ENCODE measurements around the gene PSMA7.
A peak's percentile ranks its signal among the peaks of the same experiment; 100 is the strongest.

The PSMA7 gene

DNA sequence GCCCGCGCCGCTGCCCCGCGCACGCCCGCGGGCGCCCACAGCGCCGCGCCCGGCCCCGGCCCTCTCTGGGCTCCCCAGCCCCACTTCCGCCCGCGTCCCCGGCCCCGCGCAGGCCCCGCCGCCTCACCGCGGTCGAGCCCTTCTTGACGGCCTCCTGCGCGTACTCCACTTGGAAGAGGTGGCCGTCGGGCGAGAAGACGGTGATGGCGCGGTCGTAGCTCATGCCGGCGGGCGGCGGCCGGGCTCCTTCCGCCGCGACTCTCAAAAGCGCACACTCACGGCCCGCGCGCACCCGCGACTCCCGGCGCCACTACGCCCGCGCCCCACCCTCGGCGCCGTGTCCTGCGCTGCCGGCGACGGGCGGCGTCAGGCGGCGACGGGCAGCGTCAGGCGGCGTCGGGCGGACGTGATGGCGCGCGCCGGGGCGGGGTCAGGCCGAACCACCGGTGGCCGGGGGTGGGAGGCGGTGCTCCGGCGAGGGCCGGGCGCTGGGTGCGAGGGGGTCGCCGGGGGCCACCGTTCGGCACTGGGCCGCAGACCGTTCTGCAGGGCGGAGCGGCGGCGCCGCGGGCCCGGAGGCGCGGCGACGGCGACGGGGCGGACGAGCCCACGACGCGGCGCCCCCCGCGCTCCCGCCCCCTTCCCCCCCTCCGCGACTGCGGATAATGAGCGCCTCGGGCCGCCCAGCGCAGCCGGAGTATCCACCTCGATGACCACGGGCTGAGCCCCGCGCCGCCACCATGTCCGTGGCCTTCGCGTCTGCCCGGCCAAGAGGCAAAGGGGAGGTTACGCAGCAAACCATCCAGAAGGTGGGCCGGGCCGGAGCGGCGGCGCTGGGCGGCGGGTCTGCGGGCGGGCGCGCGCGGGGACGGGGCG lies at the start of gene PSMA7, which contains the start of gene SS18L1:
TSS of gene PSMA7 (minus strand) at position 314 of the 876 bp plus-strand sequence. CDS start at position 223, 91 bp downstream.
TSS of gene SS18L1 (plus strand) at position 689 of the 876 bp plus-strand sequence. CDS start at position 741, 52 bp downstream.
- peak; percentile 91 for DNase-seq

DNA sequence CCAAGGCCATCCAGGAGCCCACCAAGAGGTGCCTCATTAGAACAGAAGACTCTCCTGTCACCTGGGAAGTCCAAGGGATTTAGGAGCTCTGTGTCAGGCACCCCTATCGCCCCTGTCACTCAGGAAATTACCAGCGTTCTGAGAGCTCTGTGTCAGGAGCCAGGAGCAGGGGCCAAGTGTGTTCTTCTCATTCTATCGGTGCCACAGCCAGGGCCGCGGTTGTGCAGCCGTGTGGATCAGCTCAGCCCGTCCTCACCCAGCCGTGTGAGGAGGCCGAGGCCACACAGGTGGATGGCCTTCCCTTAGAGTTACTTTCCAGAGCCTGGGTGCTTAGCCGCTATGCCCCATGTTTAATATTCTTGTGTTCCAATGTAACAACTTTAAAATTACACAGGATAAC lies 49.4 kb upstream of the PSMA7 start:
- no peak for DNase-seq

DNA sequence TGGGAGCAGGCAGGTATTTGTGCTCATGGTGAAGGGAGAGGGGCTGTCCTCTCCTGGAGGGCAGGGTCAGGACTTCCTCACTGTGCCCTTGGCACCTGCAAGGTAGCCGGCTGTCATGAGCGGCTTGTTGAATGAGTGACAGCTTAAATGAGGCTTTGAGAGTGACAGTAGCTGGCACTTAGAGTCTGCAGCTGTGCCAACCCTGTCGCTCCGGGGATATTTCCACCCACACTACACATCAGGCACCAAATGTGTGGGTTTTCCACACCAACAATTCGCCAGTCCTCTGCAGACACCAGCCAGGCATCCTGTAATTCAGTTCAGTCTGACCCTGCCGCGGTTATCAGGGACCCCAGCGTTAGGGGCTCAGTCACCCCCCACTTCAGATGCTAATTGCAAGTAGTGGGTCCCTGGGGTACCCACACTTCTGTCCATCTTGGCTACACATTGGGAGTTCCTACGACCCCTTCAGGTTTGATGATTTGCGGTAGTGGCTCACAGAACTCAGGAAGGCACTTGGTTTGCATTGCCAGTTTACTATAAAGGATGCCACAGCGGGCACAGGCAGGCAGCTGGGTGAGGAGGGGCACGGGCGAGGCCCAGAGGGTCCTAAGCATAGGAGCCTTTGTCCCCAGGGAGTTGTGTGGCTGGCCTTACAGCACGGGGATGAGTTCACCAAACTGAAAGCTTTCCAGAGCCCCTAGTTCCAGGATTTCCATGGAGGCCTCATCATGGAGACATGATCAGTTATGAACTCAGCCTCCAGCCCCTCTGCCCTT lies 48.8 kb upstream of the PSMA7 start:
- no peak for DNase-seq

DNA sequence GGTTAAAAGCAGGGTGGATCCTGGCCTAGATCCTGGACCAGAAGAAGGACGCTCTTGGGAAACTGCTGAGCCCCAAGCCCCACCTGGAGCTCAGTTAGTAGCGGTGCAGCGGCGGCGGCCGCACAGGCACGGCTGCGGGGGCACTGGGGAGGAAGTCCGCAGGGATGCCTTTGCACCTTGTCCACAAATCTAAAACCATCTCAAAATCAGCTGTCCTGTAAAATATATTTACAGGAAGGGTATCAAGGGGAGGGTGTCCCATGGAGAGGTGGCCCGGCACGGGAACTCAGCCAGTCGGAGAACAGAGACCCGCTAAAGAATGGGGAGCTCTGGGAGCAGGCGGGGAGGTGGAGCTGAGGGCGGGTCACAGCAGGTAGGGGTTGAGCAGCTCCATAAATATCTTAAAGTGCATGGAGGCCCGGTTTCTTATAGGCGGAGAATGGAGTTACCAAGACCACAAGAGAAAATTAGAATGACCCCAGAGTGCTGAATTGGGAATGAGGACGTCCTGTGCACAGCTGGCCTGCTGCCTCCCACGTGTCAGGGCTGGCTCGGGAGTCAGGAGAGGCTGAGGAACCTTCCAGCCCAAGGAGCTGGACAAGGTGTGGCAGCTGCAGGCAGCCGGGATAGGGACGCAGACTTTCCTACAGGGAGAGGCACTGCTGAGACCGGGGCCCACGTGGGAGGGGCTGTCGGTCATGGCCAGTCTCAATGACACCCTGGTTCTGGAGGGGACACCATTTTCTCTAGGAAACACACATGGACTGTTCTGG lies 47.6 kb upstream of the PSMA7 start:
- DNase-seq: no peak

DNA sequence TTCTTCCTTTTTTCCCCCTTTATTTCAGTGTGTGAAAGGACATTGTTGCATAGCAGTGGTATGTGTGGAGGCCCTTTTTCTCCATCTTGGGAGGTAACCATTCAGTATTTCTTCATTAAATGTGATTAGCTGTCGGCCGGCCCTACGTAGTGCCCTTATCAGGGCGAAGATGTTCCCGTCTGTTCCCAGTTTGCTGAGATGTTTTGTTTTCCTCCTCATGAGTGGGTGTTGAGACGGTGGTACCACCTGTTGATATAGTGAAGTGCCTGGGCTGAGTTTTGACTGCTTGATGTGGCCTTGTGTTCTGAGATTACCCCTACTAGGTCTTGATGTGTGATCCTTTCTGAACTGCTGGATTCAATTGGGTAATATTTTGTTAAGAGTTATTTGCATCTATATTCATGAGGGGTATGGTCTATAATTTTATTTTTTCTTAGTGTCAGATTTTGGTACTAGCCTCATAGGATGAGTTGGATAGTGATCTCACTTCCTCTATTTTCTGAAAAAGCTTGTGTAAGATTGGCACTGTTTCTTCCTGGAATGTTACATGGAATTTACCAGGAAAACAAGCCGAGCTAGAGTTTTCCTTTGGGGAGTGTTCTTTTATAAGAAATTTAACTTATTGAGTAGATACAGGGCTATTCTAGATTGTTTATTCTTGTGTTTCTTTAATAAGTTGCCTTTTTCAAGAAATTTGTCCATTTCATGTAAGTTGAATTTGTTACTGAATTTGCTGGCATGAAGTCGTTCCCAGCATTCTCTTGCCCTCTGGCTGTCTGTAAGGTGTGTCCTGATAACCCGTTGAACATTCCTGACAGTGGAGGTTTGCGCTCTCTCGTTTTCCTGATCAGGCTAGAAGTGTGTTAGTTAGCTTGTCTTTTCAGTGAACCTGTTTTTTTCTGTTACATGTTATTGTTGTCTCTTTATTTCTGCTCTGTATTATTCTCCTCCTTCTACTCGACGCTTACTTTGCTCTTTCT lies 44.0 kb upstream of the PSMA7 start:
- no peak for DNase-seq

DNA sequence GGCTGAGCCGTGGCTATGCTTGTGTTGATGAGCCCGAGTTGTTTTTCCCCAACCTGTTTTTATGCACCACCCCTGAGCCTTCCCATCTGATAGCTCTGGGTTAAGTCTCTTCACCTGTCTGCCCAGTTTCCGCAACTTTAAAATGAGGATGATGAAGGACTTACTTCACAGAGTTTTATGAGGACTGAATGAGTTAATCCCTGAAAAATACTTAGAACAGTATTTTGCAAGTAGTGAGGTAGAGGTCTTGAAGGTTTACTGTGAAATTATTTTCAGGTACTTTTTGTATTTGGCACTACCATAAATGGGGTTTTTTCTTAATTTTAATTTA lies 42.9 kb upstream of the PSMA7 start:
- DNase-seq: no peak

DNA sequence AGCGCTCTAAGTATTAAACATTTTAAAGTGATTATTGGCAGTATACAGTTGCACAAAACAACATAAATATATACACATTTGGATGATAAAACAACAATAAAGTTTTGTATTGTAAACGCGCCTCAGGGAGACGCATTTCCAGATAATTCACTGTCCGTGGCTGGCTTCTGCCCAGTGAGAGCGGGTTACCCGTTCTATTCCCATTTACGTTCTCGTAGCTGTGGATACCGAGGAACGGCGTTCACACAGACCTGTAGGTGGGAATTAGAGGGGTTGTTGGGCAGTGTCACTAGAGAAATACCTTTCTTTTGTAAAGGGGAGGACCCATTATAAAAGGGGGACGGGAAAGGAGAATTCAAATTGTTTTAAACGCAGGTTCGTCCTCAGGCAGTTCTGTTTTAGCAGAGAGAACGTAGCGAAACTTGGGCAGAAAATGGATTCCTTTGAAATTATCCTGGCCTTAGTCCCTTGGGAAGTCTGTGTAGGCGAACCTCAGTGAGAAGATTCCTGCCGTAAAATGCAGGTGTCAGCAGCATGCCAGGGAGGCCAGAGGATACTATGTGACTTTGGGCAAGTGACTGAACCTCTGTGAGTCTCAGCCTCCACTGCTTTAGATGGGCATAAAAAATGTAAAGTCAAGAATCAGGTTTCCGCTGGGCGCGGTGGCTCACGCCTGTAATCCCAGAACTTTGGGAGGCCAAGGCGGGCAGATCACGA lies 40.4 kb upstream of the PSMA7 start:
- no peak for DNase-seq

DNA sequence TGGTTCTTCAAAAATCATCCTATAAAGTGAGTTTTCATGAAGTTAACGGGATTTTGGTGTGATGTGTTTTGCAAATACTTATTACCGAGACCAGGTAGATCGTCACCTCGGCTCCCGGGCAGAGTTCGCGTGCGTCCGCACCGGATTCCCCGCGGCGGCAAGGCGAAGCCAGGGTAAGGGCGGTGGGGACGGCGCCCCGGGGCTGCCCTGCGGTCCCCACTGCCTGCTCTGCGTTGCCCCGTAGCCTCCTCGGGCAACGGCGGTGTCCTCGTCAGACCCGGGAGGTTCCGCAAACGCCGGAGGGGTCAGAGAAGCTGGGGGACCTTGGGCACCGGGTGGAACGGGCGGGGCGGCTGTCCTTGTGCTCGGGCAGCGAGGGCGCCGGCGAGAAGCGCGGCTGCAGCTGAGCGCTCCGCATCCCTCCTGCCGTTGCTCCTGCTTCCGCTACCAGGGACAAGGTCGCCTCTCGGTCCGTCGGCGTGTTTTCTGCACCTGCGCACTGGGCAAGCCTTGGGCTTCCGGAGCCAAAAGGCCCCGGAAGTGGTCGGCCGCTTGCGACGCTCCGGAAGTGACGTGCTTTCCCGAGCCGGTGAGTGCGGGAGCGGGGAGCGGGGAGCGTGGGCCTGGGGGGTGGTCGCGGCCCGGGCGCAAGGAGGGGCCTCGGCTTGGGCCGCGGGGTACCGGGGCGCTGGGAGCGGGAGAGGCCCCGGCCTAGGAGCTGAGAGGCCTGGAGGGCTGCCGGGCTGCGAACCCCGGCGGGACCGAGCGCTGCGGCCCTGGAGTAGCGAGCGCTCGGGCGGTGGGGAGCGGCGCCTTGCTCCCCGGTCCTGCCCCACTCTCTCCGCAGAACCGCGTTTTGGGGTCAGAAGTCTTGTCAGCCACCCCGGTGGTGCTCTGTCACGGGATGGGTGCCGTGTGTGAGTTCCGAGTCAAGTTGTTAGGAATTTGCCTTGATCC lies 39.6 kb upstream of the PSMA7 start, which contains the start of gene MTG2:
TSS of gene MTG2 (plus strand) at position 560 of the 957 bp plus-strand sequence. CDS start 10,393 bp downstream, outside the sequence.
- peak; percentile 96 for DNase-seq

DNA sequence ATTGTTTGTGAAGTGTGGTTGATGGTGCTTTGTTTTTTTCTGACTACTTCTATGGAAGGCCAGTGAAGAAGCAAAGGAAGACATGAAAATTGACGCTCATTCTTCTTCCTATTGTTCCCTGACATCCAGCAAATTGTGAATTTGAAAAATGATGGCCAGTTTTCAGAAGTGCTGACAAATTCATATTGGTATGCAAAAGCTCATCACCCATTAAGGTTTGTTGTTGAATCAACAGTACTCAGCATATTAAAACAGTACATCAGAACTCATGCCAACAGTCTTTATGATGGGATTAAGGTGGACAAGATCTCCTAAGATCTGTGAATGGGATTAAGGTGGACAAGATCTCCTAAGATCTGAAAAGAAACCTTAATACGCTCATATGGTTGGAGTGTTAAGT lies 38.6 kb upstream of the PSMA7 start:
- DNase-seq: no peak

DNA sequence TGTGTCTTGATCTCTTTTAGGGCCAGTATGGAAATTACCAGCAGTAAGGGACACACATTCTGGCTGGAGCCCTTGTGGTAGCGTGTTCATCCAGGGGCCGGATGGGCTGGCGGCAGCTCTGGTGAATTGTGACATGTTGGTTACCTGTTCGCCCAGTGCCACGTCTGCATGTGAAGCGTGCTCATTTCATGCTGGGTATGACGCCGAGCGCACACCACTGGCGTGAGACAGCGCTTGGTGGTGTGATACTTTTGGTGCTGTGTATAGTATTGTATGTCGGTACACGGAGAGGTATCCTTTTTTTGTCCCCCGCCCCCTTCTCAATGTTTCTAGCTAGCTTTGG lies 35.9 kb upstream of the PSMA7 start:
- no peak for DNase-seq

DNA sequence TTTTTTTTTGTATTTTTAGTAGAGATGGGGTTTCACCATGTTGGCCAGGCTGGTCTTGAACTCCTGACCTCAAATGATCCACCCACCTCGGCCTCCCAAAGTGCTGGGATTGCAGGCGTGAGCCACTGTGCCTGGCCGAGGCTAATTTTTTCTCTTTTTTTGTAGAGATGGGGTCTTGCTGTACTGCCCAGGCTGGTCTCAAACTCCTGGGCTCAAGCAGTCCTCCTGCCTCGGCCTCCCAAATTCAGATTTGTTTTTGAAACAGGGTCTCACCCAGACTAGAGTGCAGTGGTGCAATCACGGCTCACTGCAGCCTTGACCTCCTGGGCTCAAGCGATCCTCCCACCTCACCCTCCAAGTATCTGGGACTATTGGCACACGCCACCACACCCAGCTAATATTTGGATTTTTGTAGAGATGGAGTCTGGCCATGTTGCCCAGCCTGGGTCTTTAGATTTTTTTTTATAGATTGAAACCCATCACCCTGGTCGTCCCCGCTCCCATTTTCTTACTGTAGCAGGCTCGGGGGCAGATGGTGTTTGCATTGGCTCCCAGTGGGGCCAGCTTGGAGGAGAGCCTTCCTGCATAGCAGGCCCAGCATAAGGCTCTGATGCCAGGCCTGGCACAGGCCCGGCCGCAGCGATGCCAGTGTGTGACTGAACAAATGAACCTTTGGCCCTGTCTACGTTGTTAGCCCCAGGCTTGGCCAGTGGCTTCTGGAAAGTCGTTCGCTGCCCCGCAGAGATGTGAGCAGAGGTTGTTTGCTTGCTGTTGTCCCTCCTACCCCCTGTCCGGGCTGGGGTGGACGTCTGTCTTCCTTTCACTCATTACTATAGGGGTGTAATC lies 35.3 kb upstream of the PSMA7 start:
- DNase-seq: no peak

DNA sequence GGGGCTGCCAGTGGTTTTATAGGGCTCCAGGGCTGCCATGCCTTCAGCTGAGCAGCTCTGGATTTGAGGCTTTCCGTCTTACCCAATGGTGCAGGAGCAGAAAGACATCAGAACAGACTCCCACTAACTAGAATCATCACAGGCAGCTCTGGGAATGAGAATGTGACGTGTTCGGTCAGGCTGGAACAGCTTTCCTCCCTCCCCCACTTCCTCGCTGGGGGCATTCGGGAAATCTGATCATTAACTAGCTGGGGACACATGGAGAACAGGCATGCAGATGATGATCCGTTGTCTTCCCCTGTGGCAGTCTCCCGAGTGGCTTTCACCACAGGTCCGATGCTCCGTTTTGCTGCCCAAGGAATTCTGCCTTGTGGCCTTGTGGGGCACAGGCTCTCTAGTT lies 34.1 kb upstream of the PSMA7 start:
- no peak for DNase-seq

DNA sequence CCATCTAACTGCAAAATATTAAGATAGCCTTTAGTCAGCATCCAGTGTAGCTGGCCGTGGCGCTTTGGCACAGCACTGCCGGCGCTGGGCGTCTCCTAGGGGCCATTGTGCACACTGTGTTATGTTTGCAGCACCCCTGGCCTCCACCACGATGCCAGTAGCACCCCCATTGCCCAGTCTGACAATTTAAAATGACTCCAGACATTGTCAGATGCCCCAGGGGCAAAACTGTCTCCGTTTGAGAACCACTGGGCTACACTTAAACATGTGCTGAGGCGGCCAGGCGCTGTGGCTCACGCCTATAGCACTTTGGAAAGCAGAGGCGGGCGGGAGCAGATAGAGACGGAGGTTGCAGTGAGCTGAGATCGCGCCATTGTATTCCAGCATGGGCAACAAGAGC lies 33.7 kb upstream of the PSMA7 start:
- DNase-seq: no peak

DNA sequence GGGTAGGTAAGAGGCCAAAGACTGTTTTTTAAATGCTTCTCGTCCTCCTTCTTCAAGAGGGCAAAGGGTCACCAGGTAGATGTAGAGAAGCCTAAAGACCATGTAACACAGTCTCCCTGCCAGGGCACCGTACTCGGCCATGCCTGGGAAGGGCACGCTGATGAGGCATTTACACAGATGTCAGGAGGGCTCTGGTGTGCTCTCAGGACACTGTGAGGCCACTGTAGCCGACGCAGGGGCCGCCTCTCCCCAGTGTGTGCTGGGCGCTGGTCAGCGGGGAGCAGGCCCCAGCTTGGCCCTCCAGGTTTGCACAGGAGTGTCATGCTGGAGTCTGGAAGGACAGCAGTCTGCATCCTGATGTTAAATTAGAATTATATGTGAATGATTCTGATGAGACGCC lies 32.5 kb upstream of the PSMA7 start:
- no peak for DNase-seq

DNA sequence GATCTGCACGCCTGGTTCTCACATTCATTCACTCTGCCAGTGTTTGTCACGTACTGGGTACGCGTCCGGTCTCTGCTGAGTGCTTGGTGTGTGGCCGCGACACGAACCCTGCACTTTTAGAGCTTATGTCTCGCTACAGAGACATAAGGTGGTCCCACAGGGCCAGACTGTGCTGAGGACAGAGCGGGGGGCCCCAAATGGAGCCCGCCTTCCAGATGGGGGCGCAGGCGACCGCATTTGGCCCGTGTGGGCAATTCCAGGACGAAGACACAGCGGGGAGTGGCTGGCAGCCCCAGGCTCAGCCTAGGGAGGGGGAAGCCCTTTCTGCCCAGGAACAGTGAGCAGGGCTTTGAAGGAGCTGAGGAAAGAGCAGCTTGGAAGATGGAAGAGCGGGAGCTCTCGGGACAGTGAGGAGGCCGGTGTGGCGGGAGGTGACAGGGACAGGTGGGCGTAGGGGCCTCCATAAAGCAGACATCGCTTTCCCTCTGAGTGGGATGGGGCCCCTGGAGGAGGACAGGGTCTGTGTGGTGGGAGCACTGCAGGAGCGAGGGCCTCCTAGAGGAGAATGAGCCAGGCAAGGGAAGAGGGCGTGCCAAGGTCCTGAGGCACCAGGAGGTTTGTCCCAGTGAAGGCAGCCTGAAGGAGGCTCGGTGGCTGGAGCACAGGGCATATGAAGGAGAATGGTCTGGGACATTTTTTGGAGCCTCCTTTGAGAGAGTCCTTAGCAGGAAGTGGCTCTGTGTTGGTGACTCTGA lies 31.9 kb upstream of the PSMA7 start:
- no peak for DNase-seq

DNA sequence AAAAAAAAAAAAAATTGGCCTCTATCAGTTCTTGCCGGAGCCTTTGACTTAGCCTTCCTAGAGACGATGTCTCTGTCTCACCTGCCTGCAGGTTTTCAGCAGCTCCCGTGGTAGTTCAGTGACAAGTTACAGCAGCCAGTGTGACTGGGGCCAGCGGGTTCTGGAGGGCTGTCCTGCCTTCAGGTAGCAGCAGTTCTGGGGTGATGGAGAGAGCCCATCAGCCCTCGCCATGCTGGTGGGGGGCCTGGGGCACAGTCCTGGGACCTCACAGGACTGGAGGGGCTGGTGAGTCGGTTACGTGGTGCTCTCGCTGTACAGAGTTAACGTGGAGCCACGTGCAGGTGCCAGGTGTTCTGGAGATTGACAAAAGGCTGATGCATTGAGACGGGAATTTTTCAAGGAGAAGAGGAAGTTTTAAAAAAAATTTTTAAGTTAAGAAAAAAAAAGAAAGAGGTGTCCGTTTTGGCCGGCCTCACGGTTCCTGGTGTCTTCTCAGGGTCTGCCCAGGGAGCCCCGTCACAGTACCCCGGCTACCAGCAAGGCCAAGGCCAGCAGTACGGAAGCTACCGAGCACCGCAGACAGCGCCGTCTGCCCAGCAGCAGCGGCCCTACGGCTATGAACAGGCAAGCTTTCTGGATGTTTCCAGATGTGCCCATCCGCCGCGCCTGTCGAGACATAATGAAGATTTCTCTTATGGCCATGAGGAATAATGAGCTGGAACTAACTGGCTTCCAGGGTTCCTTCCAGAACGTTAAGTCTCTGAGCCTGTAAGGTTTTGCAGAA lies 31.0 kb upstream of the PSMA7 start:
- no peak for DNase-seq

DNA sequence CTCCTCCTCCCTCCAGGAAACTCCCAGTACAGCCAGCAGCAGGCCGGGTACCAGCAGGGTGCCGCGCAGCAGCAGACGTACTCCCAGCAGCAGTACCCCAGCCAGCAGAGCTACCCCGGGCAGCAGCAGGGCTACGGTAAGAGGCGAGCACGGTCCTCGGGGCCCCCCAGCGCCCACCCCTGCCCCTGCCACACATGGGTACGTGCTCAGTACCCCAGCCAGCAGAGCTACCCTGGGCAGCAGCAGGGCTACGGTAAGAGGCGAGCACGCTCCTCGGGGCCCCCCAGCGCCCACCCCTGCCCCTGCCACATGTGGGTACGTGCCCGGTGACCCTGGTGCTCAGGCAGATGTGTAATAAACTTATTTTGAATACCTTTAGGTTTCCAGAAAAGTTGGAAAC lies 29.5 kb upstream of the PSMA7 start:
- DNase-seq: no peak

DNA sequence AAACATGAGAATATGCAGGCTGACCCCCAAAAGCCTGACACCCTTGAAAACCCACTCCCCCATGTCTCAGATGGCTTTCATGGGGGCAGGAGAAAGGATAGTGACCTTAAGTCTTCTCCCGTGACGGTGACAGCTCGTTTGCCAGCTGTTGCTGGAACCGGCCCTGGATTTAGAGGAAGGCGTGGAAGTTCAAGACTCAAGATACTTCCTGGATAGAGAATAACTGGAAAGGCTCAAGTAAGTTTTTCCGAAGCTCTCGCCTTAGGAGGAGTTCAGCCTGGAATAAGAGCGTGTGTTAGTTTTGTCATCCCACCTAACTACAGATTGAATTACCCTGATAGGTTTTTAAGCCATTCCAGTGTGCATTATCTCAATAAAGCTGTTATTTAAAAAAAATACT lies 28.1 kb upstream of the PSMA7 start:
- no peak for DNase-seq
